GM12891 (cell line): ENCODE results near the gene ACOD1.

Experiments used
- DNase-seq: peaks from one replicate; pipeline ENCODE4 v3.0.0; 2011; ENCODE audit warnings: low spot score; ENCODE audit not compliant: insufficient read length
- FAIRE-seq: peaks from 2 replicates; lab custom pipeline; 2011; peaks lifted over from hg19 to GRCh38; lab: Jason Lieb, UNC
- PAX5 ChIP-seq: IDR thresholded peaks from 2 replicates; pipeline ENCODE4 v1.6.1; 2011; ENCODE audit warnings: low read length, moderate library complexity, mild to moderate bottlenecking; ENCODE audit not compliant: insufficient read depth, severe bottlenecking
- POLR2A ChIP-seq: IDR thresholded peaks from 2 replicates; pipeline ENCODE4 v1.6.1; 2011; ENCODE audit warnings: low read depth, low read length, control low read depth
- POLR2AphosphoS5 ChIP-seq: IDR thresholded peaks from 2 replicates; pipeline ENCODE4 v1.6.1; 2011; ENCODE audit warnings: low read depth, low read length, control low read depth
- POU2F2 ChIP-seq: IDR thresholded peaks from 2 replicates; pipeline ENCODE4 v1.6.1; 2011; ENCODE audit warnings: low read depth, mild to moderate bottlenecking, control low read depth, low read length, moderate library complexity
- SPI1 ChIP-seq: IDR thresholded peaks from 2 replicates; pipeline ENCODE4 v1.6.1; 2011; ENCODE audit warnings: low read depth, low read length, control low read depth
- TAF1 ChIP-seq: IDR thresholded peaks from 2 replicates; pipeline ENCODE4 v1.6.1; 2011; ENCODE audit warnings: low read depth, low read length, control low read depth

The ACOD1 gene

DNA sequence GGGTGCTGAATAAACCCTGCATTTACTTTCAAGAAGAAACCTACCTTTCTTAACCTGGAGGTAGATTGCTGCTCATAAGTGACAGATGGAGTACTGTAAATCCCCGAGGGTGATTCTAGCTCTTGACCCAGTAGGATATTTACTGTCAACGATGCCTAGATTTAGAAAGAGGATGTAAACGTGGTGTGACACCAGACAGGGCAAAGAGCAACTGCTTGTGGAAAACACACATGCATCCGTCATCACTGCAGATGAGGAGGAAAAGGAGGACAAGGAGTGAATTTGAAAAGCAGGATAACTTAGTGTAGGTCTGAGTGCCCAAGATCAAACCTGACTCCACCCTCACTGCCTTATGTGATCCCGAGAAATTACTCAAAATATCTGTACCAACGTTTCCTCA, 33.8 kb downstream of the ACOD1 start:
- DNase-seq (no peak), FAIRE-seq (no peak)
- TF ChIP-seq POU2F2 (no peak), PAX5 (no peak), TAF1 (no peak), POLR2A (no peak), SPI1 (no peak), POLR2AphosphoS5 (no peak)

DNA sequence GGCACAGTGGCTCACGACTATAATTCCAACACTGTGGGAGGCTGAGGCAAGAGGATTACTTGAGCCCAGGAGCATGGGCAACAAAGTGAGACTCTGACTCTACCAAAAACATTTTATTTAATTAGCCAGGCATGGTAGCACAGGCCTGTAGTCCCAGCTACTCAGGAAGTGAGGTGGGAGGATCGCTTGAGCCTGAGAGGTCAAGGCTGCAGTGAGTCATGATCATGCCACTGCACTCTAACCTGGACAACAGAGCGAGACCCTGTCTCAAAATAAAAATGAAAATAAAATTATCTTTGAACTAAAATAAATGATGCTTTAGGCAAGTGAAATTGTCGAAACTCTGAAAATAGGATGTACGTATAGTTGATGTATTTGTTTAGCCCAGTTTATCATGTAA, 35.4 kb downstream of the ACOD1 start:
- no peak for FAIRE-seq
- TF ChIP-seq TAF1 = no peak
- no peak for TF ChIP-seq POLR2A
- no peak for TF ChIP-seq SPI1
- no peak for TF ChIP-seq POU2F2
- no peak for TF ChIP-seq PAX5
- no peak for TF ChIP-seq POLR2AphosphoS5
- no peak for DNase-seq

DNA sequence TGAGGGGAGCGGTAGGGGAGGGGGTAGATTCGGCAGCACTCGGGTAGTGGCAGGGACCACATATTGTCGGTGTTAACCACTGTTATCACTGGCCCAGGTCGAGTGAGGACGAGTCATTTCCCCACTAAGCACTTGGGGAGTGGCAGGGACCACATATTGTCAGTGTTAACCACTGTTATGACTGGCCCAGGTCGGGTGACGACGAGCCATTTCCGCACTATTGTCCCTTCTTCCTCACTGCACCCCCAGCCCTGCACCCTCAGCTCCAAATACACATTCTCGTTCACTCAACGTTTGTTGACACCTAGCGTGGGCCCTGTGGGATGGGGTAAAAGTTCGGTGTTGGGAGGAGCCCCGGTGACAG, 43.1 kb downstream of the ACOD1 start:
- no peak for DNase-seq
- TF ChIP-seq POLR2A (no peak), SPI1 (no peak), PAX5 (no peak), POLR2AphosphoS5 (no peak), POU2F2 (no peak), TAF1 (no peak)

DNA sequence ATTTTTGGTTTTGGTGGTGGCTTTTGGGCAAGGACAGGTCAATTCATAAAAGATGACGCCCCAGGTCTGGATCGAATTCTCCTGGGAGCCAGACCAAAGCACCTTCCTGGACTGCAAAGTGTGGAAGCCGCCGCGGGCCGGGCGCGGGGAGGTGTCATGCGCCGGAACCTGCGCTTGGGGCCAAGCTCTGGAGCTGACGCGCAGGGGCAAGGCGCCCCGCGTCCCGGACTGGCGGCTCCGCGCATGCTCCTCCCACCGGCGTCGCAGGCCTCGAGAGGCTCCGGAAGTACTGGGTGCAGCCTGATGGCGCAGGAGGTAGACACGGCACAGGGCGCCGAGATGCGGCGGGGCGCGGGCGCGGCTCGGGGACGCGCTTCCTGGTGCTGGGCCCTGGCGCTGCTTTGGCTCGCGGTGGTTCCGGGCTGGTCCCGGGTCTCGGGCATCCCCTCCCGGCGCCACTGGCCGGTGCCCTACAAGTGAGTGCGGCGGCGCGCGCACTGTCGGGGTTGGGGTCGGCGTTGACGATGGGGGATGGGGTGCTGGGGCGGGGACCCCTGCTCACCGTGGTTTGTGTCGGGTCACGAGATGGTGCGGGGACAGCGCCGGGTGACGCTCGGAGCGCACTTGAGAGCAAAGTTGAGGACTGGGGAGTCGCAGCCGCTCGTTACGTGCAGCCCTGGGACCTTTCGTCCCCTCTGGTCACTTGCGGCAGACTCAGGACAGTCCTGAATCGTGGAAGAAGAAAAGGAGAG, 43.7 kb downstream of the ACOD1 start, which contains the start of gene CLN5:
TSS of gene CLN5 (plus strand) at position 286 of the 752 bp plus-strand sequence. CDS start at position 304, 18 bp downstream.
- DNase-seq (peak; percentile 95), FAIRE-seq (peak; percentile 97)
- peak; percentile 83; the same call in 1 of the 2 replicates for TF ChIP-seq TAF1
- TF ChIP-seq POLR2A = peak; percentile 97
- peak; percentile 61 for TF ChIP-seq POU2F2
- TF ChIP-seq POLR2AphosphoS5 = peak; percentile 94
- TF ChIP-seq PAX5 = no peak
- TF ChIP-seq SPI1 = 0 out of 2 replicates have a peak, but pooled peaks have one; percentile 9

More for the DNA sequence above, 43.1 kb downstream of the ACOD1 start:
- FAIRE-seq = no peak

DNA sequence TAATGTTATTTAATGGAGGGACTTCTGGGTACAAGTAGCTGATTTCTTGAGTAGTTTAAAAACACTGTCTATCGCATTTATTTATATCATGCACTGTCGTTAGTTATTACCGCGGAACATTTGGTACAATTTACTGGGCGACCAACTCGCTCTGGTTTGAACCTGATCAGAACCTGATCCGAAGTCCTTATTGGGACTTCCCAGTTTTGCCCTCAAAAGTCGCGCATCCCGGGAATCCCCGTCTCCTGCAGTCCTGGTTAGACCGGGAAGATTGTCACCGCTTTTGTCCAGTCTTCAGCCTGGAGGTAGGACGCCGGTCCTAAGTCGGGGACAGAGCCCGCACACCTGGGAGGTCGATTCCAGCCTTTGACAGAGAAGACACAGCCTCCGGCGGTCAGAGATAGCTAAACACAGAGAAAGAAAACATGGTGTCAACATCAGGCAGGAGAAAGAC, 44.3 kb downstream of the ACOD1 start:
- no peak for DNase-seq
- peak; percentile 64 for FAIRE-seq

DNA sequence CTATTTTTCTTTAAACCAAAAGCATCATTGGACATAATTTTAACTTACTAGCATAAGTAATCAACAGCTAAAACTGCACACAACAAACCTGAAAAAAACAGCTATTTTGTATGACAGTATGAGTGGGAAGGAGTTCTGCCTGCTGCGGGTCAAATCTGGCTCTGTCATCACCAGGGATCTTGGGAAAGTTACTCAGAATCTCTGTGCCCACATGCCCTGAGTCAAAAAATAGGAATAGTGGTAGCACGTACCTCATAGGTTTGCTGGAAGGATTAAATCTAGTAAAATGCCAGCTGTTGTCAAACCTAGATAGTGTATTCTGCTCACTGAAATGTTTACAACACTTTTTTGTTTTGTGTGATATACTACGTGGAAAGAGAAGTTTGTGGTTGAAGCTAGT, 44.7 kb downstream of the ACOD1 start:
- no peak for FAIRE-seq
- TF ChIP-seq POLR2A (no peak), PAX5 (no peak), SPI1 (no peak), TAF1 (no peak), POLR2AphosphoS5 (no peak), POU2F2 (no peak)
- no peak for DNase-seq

More for the DNA sequence above, 44.3 kb downstream of the ACOD1 start:
- TF ChIP-seq SPI1 = no peak
- no peak for TF ChIP-seq POLR2AphosphoS5
- TF ChIP-seq POLR2A = no peak

DNA sequence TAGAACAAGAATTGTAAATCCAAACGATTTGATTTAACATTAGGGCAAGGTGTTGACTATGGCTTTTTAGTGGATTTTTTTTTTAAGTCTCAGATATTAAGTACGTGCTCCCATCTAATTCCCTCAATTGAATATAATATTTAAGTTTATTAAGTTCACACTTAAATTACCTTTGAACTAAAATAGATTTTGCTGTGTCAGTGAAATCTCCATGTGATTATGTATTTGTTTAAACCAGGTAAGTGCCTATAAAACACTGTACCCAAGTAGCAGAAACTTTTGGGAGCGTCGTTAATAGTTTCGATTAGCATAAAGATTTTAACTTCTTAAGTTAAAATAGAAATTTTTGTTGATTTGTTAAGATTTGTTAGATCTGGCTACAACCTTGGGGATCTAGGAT, 45.2 kb downstream of the ACOD1 start:
- DNase-seq (no peak), FAIRE-seq (no peak)
- TF ChIP-seq TAF1 (no peak), PAX5 (no peak), POU2F2 (no peak), POLR2A (no peak), SPI1 (no peak), POLR2AphosphoS5 (no peak)

DNA sequence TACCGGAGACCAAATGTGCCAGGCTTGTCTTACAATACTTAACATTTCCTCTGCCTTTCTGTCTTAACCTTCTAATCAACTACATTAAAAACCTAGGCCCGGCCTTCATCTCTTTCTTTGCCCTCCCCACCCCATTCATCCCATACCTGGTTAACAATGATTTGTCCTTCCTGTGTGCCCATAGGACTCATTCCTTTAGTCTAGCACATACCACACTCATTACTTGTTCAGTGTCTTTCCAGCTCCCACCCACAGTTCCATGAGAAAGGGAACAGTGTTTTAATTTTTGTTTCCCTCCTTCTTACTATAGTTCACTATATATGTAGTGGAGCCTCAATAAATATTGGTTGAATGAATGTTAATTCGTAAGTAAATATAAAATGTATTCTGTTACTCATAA, 46.0 kb downstream of the ACOD1 start:
- no peak for DNase-seq

DNA sequence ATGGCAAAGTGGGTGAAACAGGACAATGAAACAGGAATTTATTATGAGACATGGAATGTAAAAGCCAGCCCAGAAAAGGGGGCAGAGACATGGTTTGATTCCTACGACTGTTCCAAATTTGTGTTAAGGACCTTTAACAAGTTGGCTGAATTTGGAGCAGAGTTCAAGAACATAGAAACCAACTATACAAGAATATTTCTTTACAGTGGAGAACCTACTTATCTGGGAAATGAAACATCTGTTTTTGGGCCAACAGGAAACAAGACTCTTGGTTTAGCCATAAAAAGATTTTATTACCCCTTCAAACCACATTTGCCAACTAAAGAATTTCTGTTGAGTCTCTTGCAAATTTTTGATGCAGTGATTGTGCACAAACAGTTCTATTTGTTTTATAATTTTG, 52.2 kb downstream of the ACOD1 start:
- TF ChIP-seq SPI1 (no peak), POU2F2 (no peak), POLR2A (no peak), PAX5 (no peak), POLR2AphosphoS5 (no peak), TAF1 (no peak)
- no peak for FAIRE-seq
- DNase-seq = no peak

More for the DNA sequence above, 46.0 kb downstream of the ACOD1 start:
- TF ChIP-seq TAF1 = no peak
- TF ChIP-seq SPI1 = no peak
- no peak for TF ChIP-seq POU2F2
- no peak for TF ChIP-seq PAX5
- no peak for TF ChIP-seq POLR2A
- no peak for TF ChIP-seq POLR2AphosphoS5
- no peak for FAIRE-seq

DNA sequence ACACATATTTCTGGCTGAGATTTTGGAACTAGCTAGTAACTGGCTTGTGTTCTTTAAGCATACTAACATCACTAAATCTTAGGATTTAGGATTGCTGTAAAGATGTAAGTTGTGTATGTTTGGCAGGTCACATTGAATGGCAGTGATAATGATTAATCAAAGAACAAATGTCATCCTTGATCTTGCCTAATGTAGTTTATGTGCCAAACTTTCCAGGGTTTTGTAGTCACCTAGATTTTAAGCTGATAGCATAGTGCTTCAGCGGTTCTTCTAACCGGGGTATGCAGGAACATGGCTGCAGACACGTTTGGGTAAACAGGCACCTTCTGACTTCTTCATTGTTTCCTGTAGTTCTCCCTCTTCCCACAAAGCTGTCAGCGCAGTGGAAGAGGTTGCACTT, 53.2 kb downstream of the ACOD1 start:
- DNase-seq = no peak
- FAIRE-seq = peak; percentile 74
- no peak for TF ChIP-seq SPI1
- TF ChIP-seq TAF1 = no peak
- no peak for TF ChIP-seq POU2F2
- no peak for TF ChIP-seq POLR2A
- no peak for TF ChIP-seq PAX5
- no peak for TF ChIP-seq POLR2AphosphoS5
